K562 (cell line): ENCODE measurements around the gene GSTA3. TPM values are rescaled to one million over a fixed set of nuclear protein-coding genes. Genes with fewer than 3 reads are reported as not detected.

Experiments used
- ATF7 ChIP-seq: fragments of 450-650 bp; IDR thresholded peaks from 2 replicates; pipeline ENCODE4 v1.7.1; 2014; ENCODE audit warnings: mild to moderate bottlenecking, moderate library complexity
- CXXC5 ChIP-seq: fragments of 250-450 bp; sonication (Bioruptor Pico); IDR thresholded peaks from 2 replicates; pipeline ENCODE4 v1.8.0; 2022; ENCODE audit warnings: inconsistent platforms, mild to moderate bottlenecking, moderate library complexity
- ELF1 ChIP-seq: fragments of 200-800 bp; sonication (Bioruptor generic); IDR thresholded peaks from 2 replicates; pipeline ENCODE4 v1.6.1; 2016; ENCODE audit warnings: missing genetic modification characterization, missing compliant biosample characterization
- ETV5 ChIP-seq: sonication (generic); formaldehyde crosslinking; IDR thresholded peaks from 2 replicates; pipeline ENCODE4 v1.4.0; 2020; ENCODE audit warnings: low read depth, mild to moderate bottlenecking, missing genetic modification reagents
- HIVEP1 ChIP-seq: fragments of 250-450 bp; sonication (Bioruptor Pico); IDR thresholded peaks from 2 replicates; pipeline ENCODE4 v1.4.0; 2020; ENCODE audit warnings: mild to moderate bottlenecking
- NONO ChIP-seq, 2 experiments: fragments of 200-400 bp in 1 of 2; fragments of 450-650 bp in 1 of 2; formaldehyde crosslinking in 1 of 2; IDR thresholded peaks; 2 replicates each; pipeline ENCODE4 v1.6.1; 2017; ENCODE audit warnings: low read depth in 2 of 2, mild to moderate bottlenecking in 2 of 2, moderate library complexity in 2 of 2, low read length in 1 of 2
- NR2C1 ChIP-seq, 2 experiments: fragments of 450-650 bp; IDR thresholded peaks; 2 replicates each; pipeline ENCODE4 v1.6.1; 2017; ENCODE audit warnings: mild to moderate bottlenecking in 2 of 2, antibody characterized with exemption in 1 of 2, inconsistent platforms in 1 of 2, missing compliant biosample characterization in 1 of 2, missing genetic modification characterization in 1 of 2
- POLR2AphosphoS5 ChIP-seq: IDR thresholded peaks from 2 replicates; pipeline ENCODE4 v1.6.1; 2011; ENCODE audit warnings: mild to moderate bottlenecking, low read depth, low read length, moderate library complexity; ENCODE audit not compliant: control insufficient read depth, insufficient read depth
- RCOR1 ChIP-seq, 2 experiments: IDR thresholded peaks; 2 replicates each; pipeline ENCODE4 v1.6.1; 2012; ENCODE audit warnings: low read depth in 2 of 2, low read length in 2 of 2, borderline replicate concordance in 1 of 2, improper control_type of control experiment in 1 of 2
- SAFB2 ChIP-seq: fragments of 200-400 bp; formaldehyde crosslinking; IDR thresholded peaks from 2 replicates; pipeline ENCODE4 v1.6.1; 2018; ENCODE audit warnings: borderline replicate concordance, low read length, low read depth, moderate library complexity; ENCODE audit not compliant: severe bottlenecking
- SMAD4 ChIP-seq: fragments of 250-450 bp; sonication (Bioruptor Pico); conservative IDR thresholded peaks from 2 replicates; pipeline ENCODE4 v1.8.0; 2021; ENCODE audit warnings: inconsistent platforms, mild to moderate bottlenecking, moderate library complexity
- THRB ChIP-seq: fragments of 450-650 bp; formaldehyde crosslinking; conservative IDR thresholded peaks from 2 replicates; pipeline ENCODE4 v1.4.0; 2022; ENCODE audit warnings: mild to moderate bottlenecking, missing genetic modification characterization
- USF1 ChIP-seq: sonication (generic); formaldehyde crosslinking; IDR thresholded peaks from 2 replicates; pipeline ENCODE4 v1.9.0; 2022; ENCODE audit warnings: mild to moderate bottlenecking, missing genetic modification reagents
- ZMIZ1 ChIP-seq, 2 experiments: fragments of 150-350 bp in 1 of 2; IDR thresholded peaks; 2 replicates each; pipeline ENCODE4 v1.6.1; 2012 to 2016; ENCODE audit warnings: low read depth in 2 of 2, low read length in 2 of 2, mild to moderate bottlenecking in 1 of 2, moderate library complexity in 1 of 2
- polyA plus RNA-seq, 8 experiments: library from polyadenylated mRNA; depleted of rRNA in 4 of 8; stranded (reverse) in 5 of 8; unstranded in 3 of 8; fragments of >200 nt; fragmentation: Nextera tagmentation in 2 of 8; fragmentation: Illumina TruSeq in 1 of 8; extraction: Ambion mirVana in 2 of 8; extraction: Trizol in 1 of 8; gene quantifications; 2 replicates each; pipeline versions ENCODE4 v1.2.1 to v1.2.3, GENCODE V29; 2011 to 2014; ENCODE audit warnings: inconsistent platforms in 1 of 8, missing spikeins in 1 of 8
- total RNA-seq, 7 experiments: library from RNA; depleted of rRNA in 6 of 7; stranded (reverse); fragments of >200 nt in 6 of 7; fragmentation: Illumina TruSeq in 2 of 7; extraction: Trizol in 2 of 7; gene quantifications; 2 replicates each; pipeline versions ENCODE4 v1.2.1 to v1.2.3, GENCODE V29; 2011 to 2021; ENCODE audit warnings: low replicate concordance in 1 of 7
- TF ChIP-seq, protein P1 (sequence below): sonication (generic); formaldehyde crosslinking; IDR thresholded peaks from 2 replicates; pipeline ENCODE4 v1.8.1; 2023; ENCODE audit warnings: mild to moderate bottlenecking, missing genetic modification reagents

The GSTA3 gene
- total and polyA plus RNA-seq, 9 of the 15 experiments (the other 6 are each of a cell fraction or from before 2014, with no cell fraction given) = not detected

DNA sequence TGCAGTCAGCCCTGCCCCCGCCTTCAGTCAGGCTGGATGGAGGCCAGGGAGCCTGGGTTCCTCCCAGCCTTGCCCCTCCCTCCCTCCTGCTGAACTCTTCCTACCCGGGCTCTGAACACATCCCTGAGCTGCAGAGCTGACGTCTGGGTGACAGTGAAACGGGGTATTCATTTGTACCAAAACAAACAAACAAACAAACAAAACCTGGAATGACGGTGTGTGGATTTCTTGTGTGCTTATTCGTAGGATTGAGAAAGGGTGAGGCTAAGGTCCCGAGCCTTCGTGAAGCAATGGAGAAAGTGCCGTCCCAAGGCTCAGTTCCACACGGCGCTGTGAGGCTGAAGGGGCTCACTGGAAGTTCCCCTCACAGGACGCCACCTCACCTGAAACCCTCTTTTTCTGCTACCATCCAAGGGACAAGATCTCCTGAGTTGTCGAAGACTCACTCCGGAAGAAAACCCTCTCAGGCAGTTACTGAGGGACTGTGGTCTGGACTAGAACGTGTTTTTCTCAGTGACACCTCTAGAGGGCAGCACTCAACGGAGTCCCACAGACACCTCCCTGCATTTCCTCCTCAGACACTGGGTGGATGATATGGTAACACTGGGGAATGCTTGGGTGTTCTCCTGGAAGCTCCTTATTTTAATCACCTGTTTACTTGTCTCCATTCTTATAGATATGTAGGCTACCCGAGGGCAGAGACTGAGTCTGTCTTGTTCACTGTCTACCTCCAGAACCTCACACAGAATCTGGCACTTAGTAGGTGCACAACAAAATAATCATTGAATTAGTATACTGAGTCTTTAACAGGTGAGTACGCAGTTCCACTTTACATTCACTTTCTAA lies 27.3 kb downstream of the GSTA3 start (continued):
- TF ChIP-seq POLR2AphosphoS5 = no peak
- no peak for TF ChIP-seq NONO (IDR thresholded peaks at IDR 0.05; ENCODE audit: low read depth in 2 of 2, low read length in 1 of 2)
- TF ChIP-seq ZMIZ1 (IDR thresholded peaks at IDR 0.05; ENCODE audit: low read depth in 2 of 2, low read length in 2 of 2) = no peak
- TF ChIP-seq NR2C1 (IDR thresholded peaks at IDR 0.05) = no peak
- no peak for TF ChIP-seq NR2C1 (tag; IDR thresholded peaks at IDR 0.05)
- no peak for TF ChIP-seq USF1 (CRISPR knock-in tag)
- TF ChIP-seq CXXC5 (CRISPR knock-in tag) = peak; percentile 25; the same call in 1 of the 2 replicates
- no peak for TF ChIP-seq HIVEP1
- TF ChIP-seq ETV5 (CRISPR knock-in tag) = 0 out of 2 replicates have a peak, but pooled peaks have one; percentile 21
- TF ChIP-seq SMAD4 (CRISPR knock-in tag) = 0 out of 2 replicates have a peak, but pooled peaks have one; percentile 30
- TF ChIP-seq THRB (CRISPR knock-in tag) = 0 out of 2 replicates have a peak, but pooled peaks have one; percentile 11
- peak; percentile 45 for TF ChIP-seq ELF1 (tag)
- 0 out of 2 replicates have a peak, but pooled peaks have one; percentile 22 for TF ChIP-seq ATF7
- TF ChIP-seq SAFB2 = no peak
- 0 out of 4 replicates have a peak, but pooled peaks of 1 of the 2 experiments have one; percentile 23 for TF ChIP-seq RCOR1 (IDR thresholded peaks at IDR 0.05; ENCODE audit: borderline replicate concordance in 1 of 2, low read depth in 2 of 2, low read length in 2 of 2)
- TF ChIP-seq, protein P1, sequence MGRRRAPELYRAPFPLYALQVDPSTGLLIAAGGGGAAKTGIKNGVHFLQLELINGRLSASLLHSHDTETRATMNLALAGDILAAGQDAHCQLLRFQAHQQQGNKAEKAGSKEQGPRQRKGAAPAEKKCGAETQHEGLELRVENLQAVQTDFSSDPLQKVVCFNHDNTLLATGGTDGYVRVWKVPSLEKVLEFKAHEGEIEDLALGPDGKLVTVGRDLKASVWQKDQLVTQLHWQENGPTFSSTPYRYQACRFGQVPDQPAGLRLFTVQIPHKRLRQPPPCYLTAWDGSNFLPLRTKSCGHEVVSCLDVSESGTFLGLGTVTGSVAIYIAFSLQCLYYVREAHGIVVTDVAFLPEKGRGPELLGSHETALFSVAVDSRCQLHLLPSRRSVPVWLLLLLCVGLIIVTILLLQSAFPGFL (CRISPR knock-in tag) = no peak
